Mammary epithelial cell (primary cell): ENCODE data around the gene SV2B.

Source experiments
- CTCF ChIP-seq, 2 donors: IDR thresholded peaks in 1 of 2; conservative IDR thresholded peaks in 1 of 2; 2 replicates each; pipeline ENCODE4 v1.5.1; 2011 to 2012; ENCODE audit warnings: inconsistent platforms in 2 of 2, low read length in 2 of 2, mild to moderate bottlenecking in 2 of 2, control low read depth in 1 of 2, low read depth in 1 of 2; ENCODE audit not compliant: insufficient read depth in 1 of 2; ENCODE audit errors: extremely low read depth in 1 of 2
- EZH2 ChIP-seq: IDR thresholded peaks from 2 replicates; pipeline ENCODE4 v1.6.1; 2012; ENCODE audit warnings: low read length, inconsistent platforms, borderline replicate concordance

- TF ChIP-seq CTCF (conservative IDR thresholded peaks at IDR 0.05 in 1 of 2, IDR thresholded peaks at IDR 0.05 in 1 of 2; ENCODE audit: extremely low read depth in 1 of 2, insufficient read depth in 1 of 2, low read depth in 1 of 2, low read length in 2 of 2) (no peak), EZH2 (no peak)
Observed at GRCh38 chr15:91158415-91159394, 58.6 kb downstream of the SV2B start.
